Activated gamma-delta T cell (primary cell): ENCODE data around the gene DNHD1.
"Not testable (repeated sequence)": the region's sequence is repeated elsewhere in the genome, so short reads cannot be mapped to it uniquely, and the experiment has no call there.

ENCODE experiments used
- DNase-seq: peaks from one replicate; lab custom pipeline; 2025; lab: John Stamatoyannopoulos, UW

Gene DNHD1

DNA sequence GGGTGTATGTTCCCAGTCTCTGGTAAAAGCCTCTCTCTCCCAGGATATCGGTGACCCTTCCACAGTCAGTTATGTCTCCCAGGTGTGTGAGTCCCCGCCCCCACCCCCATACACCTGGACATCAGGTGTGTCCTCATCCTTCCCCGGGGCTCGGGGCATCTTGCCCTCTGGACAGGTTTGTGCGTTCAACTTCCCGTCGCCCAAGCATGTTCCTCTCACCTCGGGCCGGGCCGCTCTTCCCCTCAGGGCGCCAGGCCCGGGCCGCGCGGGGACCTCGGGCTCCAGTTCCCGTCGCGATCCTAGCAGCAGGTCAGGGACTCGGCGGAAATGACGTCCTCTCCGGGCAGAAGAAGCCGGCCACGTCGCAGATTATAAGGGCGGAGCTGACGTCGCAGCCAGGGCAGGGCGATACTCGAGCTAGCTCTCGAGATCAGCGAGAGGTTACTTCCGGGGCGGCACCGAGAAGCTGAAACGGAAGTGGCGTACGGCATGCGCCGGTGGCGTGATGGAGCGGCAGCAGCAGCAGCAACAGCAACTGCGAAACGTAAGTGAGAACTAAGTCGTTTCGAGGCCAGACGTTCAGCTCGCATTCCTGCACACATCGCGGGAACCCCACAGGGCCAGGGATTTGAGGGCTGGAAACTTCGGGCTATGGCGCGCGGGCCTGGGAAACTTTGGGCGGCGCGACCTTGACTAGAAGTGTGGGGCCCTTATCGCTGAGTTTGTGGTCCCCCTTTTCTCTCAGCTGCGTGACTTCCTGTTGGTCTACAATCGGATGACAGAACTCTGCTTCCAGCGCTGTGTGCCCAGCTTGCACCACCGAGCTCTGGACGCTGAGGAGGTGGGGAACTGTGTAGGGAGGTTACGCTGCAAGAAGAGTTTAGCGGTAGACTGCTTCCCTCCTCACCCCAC is 15.8 kb upstream of the DNHD1 start, which contains the start of the genes ARFIP2 and TIMM10B:
ARFIP2 (minus strand) TSS at position 320 of the 912 bp plus-strand sequence. CDS start 910 bp downstream, outside the sequence.
TIMM10B (plus strand) TSS at position 490 of the 912 bp plus-strand sequence; CDS start at position 506, 16 bp downstream.
- DNase-seq: peak; percentile 85

DNA sequence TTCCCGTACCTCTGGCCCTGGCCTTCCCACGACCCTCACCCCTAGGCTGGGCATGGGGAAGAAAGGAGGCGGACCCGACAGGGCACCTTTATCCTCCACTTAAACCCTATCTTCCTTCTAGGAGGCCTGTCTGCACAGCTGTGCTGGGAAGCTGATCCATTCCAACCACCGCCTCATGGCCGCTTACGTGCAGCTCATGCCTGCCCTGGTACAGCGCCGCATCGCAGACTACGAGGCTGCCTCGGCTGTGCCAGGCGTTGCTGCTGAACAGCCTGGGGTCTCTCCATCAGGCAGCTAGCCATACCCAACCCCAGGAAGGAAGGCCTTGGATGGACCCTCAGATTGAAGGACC is 15.2 kb upstream of the DNHD1 start:
- DNase-seq: no peak

DNA sequence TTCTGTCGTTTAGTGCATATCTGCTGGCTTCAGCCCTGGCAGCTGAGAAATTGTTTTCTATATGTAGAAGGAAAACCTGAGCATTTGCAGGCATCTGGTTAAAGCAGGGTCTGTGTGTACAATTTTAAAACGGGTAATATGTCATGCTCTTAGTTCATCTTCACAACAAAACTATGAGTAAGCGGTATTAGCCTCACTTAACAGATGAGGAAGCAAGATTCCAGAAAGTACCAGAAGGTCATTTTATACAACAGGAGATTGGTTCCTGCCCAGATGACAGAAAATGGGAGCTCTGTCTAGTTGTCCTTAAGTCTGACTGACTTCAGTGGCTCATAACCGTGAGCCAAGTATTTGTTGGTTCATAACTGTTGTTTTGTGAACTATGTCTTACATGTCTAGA is 14.6 kb upstream of the DNHD1 start:
- no peak for DNase-seq

DNA sequence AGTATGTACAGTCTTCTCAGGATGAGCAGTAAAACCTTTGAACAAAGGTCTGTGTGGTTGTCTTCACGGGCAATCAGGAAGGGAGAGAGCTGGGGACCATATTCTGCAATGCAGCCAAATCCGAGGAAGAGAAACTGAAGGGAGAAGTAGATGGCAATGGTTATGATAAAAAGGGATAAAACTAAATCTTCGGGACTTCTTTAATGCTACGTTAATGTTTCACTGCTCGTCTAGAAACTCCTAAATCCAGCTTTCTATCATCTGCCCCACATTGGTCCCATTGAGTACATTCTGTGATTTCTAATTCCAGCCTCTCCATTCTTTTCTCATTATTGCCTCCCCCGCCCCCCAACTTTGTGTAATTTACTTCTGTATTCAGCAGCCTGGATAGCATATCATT is 14.1 kb upstream of the DNHD1 start:
- DNase-seq: no peak

DNA sequence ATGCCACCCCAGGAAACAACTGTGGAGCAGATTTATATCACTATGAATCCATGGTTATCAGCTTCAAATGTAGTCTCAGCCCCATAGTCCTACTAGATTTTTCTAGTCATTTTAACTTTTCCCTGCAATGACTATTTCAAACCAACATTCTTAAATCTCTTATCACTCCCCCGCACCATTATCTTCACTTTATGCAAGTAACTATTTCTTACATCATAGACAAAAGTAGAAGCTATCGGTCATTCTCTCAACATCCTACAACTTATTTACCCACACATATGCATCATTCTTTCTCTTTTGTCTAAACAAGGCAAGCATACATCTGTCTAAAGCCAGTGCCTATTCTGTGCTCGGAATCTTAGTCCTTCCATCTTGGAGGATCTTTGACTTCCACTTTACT is 11.4 kb upstream of the DNHD1 start:
- DNase-seq: no peak

DNA sequence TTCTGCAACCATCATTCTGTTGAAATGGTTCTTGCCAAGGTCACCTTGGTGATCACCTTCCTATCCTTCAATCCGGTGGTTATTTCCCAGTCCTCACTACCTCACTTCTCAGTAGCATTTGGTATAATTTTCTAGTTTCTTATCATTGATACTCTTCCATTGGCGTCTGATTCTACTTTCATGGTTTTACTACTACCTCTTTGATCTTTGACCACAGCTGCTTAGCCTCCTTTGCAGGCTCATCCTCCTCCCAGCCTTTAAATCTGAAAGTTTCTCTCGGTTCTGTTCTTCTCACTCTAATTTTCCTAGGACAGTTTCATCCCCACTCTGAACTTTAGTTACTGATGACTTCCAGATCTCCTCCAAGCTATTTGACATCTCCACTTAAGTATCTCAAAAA is 10.8 kb upstream of the DNHD1 start:
- DNase-seq: no peak

DNA sequence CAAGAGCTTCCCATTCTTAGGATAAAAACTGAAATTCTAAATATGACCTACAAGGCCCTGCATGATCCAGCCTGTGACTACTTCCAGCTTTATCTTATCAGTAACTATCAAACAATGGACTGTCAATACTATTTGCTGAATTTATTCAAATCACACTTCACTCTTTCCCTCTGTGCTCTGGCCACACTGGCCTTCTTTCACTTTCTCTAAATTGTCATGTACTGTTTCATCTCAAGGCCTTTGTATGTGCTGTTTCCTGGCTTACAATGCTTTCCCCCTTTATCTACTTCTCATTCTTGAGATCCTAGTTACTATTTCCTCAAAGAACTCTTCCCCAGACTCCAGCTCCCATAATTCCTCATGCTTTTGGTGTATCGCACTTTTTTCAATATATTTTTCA is 10.1 kb upstream of the DNHD1 start:
- DNase-seq: no peak

DNA sequence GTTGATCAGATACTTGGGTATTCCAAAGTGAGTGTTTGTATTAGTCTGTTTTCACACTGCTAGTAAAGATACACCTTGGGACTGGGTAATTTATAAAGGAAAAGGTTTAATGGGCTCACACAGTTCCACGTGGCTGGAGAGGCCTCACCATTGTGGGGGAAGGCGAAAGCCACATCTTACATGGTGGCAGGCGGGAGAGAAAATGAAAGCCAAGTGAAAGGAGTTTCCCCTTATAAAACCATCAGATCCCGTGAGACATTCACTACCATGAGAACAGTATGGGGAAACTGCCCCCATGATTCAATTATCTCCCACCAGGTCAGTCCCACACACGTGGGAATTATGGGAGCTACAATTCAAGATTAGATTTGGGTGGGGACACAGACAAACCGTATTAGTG is 8.7 kb upstream of the DNHD1 start:
- no peak for DNase-seq

DNA sequence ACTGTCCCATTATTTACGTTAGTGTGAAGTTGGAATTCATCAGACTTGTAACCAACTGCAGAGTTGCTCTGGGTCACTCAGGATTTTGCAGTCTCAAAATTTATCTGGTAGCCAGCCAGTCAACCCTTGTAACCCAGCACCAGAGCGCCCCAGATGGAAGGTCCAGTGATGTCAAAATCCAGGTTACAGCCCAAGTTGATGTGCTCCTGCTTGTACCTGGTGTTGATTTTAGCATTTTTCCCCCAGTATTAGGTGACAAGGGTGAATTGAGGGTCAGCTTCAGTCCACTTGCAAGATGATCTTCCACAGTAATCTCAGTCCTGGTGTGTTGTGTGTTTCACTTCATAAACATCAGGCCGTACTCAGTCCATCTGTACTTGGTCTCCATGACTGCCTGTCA is 8.3 kb upstream of the DNHD1 start:
- no peak for DNase-seq

DNA sequence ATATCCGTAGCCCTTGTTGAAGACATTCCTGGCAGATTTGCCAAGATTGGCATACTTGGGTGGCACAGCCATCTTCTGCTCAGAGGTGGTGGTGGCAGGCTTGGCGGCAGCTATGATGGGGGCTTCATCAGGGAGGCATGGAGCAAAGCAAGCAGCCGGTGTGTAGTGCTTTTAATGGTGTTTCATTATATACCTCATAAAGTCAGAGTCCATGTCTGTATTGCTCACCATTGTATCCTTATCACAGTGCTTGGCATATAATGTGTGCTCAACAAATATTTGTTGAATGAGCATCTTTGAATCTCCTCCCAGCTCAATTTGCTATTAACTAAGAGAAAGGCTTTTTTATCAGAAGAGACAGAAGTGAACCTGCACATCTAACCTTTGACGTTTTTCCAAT is 7.8 kb upstream of the DNHD1 start:
- DNase-seq: no peak

DNA sequence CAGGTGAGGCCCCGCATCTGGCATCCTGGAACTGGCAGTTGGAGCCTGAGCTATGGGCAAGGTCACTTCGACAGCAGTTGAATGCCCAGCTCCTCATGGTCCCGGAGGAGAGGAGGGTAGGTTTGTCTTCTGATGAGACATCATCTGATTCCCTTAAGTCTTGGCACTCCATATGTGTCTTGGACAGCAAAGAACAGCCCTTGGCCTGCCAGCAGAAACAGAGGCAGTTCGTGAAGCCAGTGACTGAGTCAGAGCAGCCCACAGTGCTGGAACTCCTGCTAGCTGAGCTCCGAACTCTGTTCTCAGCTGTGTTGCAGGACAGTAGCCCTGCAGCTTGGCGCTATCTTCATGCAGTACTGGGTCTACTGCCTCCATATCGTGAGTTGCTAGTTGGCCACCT is 1.0 kb downstream of the DNHD1 start:
- DNase-seq: no peak

DNA sequence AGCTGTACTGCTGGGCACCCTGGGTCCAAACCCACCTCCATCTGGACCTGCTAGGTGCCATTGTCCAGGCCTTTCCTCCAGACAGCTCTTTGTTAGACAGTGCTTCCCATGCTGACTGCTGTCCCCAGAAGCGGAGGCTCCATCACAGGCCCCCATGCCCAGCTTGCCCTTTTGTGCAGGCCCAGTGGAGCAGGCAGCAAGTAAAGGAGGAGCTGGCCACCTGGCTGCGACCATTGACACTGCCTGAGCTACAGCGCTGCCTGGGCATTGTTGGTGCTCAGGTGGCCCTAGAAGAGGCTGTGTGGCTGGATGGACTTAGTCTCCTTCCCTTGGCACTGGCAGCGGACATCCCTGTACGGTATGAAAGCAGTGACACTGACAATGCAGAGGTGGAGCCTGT is 1.5 kb downstream of the DNHD1 start:
- DNase-seq: no peak

DNA sequence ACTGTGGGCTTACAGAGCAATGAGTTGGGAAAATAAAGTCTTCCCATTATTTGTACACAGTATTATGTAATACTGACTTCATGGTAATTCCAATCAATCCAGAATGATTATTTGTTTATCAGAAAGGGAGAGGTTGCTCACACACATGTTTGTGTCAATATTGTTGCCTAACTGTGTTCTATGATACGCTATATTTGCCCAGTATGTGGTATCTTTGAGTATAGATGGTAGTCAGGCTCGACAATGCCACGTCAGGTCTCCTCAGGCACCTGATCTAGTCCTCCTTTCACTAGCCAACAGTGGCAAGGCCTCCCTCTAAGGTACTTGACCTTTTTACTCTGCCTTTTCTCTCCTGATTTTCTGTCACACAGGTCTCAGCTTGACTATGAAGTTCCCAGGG is 5.3 kb downstream of the DNHD1 start:
- DNase-seq: no peak

DNA sequence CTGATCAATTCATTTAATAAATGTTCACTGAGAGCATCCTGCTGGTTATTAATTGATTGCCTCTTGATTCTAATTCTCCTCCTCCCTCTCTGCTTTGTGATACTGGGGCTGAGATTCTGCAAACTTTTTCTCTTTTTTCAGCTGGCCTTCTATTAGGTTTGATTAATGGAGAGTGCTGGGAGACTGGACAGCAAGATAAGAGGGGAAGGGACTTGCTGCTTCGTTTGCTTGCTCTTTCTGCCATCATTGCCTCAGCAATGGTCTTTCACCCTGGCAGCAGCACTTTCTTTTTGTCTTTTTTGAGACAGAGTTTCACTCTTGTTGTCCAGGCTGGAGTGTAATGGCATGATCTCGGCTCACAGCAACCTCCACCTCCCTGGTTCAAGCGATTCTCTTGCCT is 7.1 kb downstream of the DNHD1 start:
- DNase-seq: no peak

DNA sequence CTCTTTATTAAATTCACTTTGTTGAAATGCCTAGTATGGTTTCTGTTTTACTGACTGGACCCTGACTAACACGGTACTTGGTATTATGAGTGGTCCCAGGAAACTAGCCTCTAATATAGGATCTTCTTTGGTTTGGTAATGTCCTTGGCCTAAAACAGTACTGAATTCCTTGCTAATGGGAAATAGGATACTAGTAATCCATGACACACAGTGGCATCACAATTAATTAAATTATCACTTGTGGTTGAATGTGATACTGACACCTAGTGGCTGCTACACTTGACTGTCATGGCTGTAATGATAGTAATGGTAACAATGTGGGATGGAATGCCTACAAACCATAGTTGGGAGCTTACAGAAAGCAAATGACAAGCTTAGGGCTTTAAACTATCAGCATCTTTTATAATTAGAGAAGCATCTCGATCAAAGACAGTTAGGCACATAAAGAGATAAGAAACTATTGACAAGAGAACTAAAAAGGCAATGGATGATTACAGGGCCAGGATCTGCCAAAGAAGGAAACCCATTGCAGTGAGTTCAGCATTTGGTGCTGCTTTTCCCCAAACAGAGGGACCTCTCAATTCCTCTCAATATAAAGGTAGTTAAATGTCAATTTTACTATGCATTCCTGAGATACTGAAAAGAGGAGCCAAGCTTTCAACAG is 8.6 kb downstream of the DNHD1 start:
- DNase-seq: no peak

DNA sequence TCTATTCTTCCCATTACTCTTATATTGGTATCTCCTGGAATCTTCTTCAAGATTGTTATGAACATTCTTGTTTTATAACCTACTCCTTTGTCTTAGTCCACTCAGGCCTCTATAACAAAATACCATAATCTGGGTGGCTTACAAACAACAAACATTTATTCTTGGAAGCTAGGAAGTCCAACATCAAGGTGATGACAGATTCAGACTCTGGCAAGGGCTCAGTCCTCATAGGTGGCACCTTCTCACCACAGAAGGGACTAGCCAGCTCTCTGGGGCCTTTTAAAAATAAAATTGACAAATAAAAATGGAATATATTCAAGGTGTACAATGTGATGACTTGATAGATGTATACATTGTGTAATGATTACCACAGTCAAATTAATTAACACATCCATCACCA is 19.8 kb downstream of the DNHD1 start:
- DNase-seq: no peak

DNA sequence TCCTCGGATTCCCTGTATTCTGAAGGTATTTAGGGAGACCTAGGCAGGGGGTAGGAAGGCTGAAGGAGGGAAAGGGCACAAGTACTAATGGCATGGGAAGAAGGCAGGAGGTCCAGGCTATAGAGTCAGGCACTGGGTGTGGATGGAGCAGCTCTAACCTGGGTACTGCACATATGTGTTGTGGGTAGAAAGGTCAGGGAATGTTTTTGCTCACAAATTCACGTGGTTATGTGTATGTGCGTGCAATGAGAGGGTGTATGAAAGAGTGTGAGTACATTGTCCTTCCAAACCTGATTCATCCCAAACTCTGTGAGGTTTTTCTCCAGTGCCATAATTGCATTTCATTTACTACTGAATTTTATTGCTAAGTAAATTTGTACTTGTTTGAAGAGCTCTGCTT is 23.2 kb downstream of the DNHD1 start:
- DNase-seq: no peak

DNA sequence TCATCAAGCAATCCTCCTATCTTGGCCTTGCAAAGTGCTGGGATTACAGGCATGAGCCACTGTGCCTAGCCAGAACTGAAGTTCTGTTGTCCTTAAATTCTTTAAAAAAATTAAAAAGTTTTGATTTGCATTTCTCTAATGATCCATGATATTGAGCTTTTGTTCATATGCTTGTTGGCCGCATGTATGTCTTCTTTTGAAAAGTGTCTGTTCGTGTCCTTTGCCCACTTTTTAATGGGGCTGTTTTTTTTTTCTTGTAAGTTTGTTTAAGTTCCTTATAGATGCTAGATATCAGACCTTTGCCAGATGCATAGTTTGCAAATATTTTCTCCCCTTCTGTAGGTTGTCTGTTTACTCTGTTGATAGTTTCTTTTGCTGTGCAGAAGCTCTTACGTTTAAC is 24.9 kb downstream of the DNHD1 start:
- DNase-seq: not testable (repeated sequence)

DNA sequence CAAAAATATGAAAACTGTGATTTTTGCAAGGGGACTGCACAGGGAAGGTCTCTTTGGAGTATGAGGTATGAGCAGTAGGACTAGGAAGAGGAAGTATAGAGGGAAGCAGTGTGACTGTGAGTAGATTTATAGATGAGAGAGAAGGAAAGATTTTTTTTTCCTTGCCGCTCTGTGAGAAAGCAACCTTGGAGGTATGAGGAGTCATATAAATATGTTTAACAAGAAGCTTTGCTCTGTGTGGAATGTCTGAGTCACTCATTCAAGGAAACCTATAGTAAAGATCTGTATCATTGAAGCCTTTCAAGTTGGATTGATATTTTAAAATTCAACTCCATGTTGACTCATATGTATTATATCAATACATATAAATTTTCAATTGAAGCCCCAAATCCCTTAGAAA is 26.2 kb downstream of the DNHD1 start:
- DNase-seq: no peak

DNA sequence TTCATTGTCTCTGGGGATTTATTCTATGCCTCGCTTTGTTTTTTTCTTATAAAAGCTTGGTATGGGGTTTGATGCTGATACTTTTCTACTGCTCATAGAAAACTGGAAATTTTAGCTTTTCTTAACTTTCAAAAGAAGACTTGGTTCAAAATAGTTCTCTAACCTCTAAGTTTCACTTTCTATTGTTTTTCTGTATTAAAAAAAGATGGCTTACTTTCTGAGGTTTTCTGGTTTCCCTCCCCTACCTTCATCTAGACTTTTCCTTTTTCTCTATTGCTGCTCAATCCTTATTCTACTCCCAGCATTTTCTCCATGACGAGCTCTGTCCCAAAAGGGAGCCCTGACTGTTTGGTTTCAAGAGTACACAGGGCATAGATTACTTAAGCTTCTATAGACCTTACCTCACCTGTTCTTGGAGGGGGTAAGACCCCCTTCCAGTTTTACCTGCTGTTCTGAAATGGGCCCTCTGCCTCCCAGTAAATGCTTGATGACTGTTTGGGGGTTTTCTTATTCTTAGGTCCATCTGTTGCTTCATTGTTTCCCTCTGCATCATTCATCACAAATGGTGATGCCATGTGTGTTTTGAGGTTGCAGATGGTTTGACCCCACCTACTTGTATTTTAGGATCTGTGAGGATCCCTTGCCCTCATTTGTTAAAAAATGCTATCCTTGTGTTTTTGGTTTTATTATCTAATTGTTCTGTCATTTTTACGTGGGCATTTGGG is 29.5 kb downstream of the DNHD1 start:
- DNase-seq: no peak

DNA sequence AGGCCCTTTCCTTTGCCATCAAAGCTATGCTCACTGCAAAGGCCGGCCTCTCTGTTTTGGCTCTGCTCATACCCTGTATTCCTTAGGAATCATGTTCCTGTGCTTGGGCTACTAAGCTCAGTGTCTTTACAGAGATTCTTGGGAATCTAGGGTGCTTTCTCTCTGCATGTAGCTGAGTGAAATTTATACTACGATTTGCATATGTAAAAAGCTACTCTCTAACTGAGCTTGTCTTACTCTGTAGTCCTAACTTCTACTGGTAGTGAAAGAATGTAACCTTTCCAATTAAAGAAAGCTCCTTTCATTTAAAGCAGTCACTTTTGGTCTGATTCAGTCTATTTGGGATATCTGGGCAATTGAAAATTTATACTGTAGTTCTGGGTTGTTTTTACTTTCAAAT is 32.2 kb downstream of the DNHD1 start:
- DNase-seq: no peak

DNA sequence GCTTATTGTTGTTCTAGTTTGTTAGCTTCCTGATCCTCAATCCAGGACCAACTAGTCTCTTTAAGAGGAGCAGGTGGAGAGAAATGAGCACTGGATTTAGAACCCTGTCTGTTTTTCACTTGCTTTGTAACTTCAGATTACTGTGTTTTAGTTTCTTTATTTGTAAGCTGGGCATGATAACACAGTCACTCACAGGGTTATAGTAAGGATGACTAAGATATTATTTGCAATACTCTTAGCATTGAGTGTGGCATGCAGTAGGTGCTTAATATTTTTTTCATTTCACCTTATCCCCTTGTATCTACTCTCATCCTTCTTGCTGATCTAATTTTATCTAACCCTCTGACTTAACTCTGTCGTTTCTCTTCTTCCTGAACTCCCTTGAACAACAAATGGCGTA is 33.8 kb downstream of the DNHD1 start:
- DNase-seq: no peak

DNA sequence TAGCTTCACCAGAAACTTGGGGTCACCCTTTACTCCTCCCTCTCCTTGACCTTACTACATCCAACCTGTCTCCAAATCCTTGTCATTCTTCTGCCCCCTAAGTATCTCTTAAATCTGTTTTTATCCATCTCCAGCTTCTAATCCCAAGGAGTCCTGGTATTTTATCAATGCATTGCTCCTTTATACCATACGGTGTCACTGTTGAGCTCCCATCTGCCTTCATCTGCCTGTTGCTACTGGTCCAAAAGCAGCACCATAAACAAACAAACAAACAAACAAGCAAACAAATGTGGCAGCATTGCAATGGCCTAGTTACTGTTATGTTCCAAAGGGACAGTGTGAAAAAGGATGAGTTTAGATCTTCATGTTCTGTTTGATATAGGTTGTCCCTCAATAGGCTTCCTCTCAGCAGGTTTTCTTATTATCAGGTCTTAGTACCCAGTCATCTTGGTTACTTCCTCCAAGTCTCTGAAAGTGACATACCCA is 34.2 kb downstream of the DNHD1 start:
- no peak for DNase-seq
